ENCODE data around the gene PDGFRB.

PDGFRB gene

DNA sequence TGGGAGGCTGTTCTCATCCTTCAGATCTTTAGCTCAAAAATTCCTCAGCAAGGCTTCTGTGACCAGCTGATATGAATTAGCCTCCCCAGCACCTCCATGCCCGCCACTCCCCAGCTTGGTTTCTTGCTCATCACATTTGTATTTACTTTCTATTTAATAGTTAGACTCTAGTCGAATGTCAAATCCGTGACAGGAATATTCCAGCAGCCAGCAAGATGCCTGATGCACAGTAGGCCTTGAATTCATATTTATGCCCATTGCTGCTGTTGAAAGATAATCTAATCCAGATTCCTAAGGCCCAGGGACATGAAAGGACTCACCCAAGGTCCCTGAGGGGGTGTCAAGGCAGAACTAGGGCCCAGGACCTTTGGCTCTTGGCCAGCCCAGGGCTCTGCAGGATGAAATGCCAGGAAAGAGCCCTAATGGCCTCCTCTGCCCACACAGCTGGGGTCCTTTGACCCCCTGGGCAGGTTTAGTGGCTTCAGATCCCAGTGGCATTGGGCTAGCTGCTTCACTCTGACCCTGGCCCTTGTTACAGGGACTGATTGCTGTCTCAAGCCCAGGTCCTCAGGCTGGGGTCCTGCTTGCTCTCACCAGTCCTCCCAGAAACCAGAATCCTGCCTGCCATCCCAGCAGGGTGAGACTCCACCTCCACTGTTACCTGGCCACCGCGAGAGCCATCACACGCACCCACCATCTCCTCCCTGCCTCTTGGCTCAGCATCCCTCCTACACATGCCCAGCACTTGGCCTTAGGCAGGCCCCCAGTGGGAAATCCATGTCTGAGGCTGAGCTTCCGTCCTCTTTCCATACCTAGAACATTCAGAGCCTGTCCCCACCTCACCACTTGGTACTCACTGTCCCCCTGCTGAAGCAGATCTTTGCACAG, 76.6 kb downstream of the PDGFRB start:
- no peaks in the 10 kb centered on the region for H3K79me2 ChIP-seq (ENCODE audit: insufficient read depth, low read length)
- no peaks in the 10 kb centered on the region for H3K36me3 ChIP-seq (ENCODE audit: low read length)
- no peak overlapping the region for H2AFZ ChIP-seq (ENCODE audit: low read depth, low read length, severe bottlenecking)
- no peak overlapping the region for H3K4me2 ChIP-seq (ENCODE audit: low read depth, low read length, poor library complexity, severe bottlenecking)
- H3K9ac ChIP-seq (ENCODE audit: low read length) = no peak overlapping the region
- H3K9me3 ChIP-seq (ENCODE audit: insufficient read depth, low read length) = no peaks in the 10 kb centered on the region
- H3K27me3 ChIP-seq (ENCODE audit: low read length) = no peaks in the 10 kb centered on the region
- H3K9me2 ChIP-seq (replicated peaks; ENCODE audit: insufficient read depth, low read length) = no peaks in the 10 kb centered on the region
- TF ChIP-seq, protein P1, sequence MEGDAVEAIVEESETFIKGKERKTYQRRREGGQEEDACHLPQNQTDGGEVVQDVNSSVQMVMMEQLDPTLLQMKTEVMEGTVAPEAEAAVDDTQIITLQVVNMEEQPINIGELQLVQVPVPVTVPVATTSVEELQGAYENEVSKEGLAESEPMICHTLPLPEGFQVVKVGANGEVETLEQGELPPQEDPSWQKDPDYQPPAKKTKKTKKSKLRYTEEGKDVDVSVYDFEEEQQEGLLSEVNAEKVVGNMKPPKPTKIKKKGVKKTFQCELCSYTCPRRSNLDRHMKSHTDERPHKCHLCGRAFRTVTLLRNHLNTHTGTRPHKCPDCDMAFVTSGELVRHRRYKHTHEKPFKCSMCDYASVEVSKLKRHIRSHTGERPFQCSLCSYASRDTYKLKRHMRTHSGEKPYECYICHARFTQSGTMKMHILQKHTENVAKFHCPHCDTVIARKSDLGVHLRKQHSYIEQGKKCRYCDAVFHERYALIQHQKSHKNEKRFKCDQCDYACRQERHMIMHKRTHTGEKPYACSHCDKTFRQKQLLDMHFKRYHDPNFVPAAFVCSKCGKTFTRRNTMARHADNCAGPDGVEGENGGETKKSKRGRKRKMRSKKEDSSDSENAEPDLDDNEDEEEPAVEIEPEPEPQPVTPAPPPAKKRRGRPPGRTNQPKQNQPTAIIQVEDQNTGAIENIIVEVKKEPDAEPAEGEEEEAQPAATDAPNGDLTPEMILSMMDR (IDR thresholded peaks at IDR 0.05; ENCODE audit: insufficient read depth, low read length, poor library complexity, severe bottlenecking) = no peak
- TF ChIP-seq EZH2phosphoT487 (conservative IDR thresholded peaks at IDR 0.05; ENCODE audit: low read length) = no peak
- H3F3A ChIP-seq (ENCODE audit: insufficient read depth) = no peaks in the 10 kb centered on the region
- H3K27ac ChIP-seq (ENCODE audit: low read depth, low read length) = no peak overlapping the region
- H4K20me1 ChIP-seq (ENCODE audit: low read depth, low read length) = no peaks in the 10 kb centered on the region
- H3K4me3 ChIP-seq (ENCODE audit: insufficient read depth, low read length, poor library complexity, severe bottlenecking) = no peak overlapping the region

DNA sequence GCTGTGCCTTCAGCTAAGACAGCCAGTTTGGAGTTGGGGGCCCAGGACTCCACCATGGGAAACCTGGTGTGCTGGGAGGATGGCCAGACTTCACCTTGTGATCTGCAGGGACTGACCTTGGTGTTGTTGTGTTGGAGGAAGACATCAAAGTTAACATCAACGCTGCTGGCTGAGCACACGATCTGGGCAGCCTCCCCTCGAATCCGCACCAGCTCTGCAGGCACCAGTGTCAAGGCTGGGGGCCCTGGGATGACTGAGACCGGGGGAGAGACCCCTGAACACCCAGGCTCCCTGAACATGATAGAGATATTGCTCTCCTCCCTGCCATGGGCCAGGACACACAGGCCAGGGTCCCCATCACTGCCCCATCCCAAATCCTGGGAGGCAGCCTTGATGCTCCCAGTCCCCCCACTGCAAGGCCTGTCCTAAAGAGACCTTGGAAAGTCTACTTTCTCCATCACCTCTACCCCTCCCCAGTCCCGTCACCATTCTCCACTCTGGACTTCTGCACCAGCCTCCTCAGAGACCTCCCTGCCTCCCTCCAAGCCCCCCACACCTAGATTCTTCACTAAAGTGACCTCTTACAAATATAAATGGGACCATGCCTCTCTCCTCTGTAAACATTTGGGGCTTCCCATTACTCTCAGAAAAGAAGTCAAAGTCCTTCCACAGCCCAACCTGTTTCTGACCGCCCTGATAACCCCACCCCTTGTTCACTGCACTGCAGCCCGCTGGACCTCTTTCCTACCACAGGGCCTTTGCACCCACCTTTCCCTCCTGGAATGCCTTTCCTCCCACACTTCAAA, 77.4 kb downstream of the PDGFRB start:
- Histone ChIP-seq H3F3A (ENCODE audit: insufficient read depth) (no peaks in the 10 kb centered on the region), H4K20me1 (ENCODE audit: low read depth, low read length) (no peaks in the 10 kb centered on the region), H3K9ac (ENCODE audit: low read length) (no peak overlapping the region), H2AFZ (ENCODE audit: low read depth, low read length, severe bottlenecking) (no peak overlapping the region), H3K27me3 (ENCODE audit: low read length) (no peaks in the 10 kb centered on the region), H3K27ac (ENCODE audit: low read depth, low read length) (no peak overlapping the region), H3K9me2 (replicated peaks; ENCODE audit: insufficient read depth, low read length) (no peaks in the 10 kb centered on the region), H3K9me3 (ENCODE audit: insufficient read depth, low read length) (no peaks in the 10 kb centered on the region), H3K4me2 (ENCODE audit: low read depth, low read length, poor library complexity, severe bottlenecking) (no peak overlapping the region), H3K79me2 (ENCODE audit: insufficient read depth, low read length) (no peaks in the 10 kb centered on the region), H3K4me3 (ENCODE audit: insufficient read depth, low read length, poor library complexity, severe bottlenecking) (no peak overlapping the region), H3K36me3 (ENCODE audit: low read length) (no peaks in the 10 kb centered on the region)
- TF ChIP-seq EZH2phosphoT487 (conservative IDR thresholded peaks at IDR 0.05; ENCODE audit: low read length) = no peak
- TF ChIP-seq, protein P1 (IDR thresholded peaks at IDR 0.05; ENCODE audit: insufficient read depth, low read length, poor library complexity, severe bottlenecking) = no peak

DNA sequence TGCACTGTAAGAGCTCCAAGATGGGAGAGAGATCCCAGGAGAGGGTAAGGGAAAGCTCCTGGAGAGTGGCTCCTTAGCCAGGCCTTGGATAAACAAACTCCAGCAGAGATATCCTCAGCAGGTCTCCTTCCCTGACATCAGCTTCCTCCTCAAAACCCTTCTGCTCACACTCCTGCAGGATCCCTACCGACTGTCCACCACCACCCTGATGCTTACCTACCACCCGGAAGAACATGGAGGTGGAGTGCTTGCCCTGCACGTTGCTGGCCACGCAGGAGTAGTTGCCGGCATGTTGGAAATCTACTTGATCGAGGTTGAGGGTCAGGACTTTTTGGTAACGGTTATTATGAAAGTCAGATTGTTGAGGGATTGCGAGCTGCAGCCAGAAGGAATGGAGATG, 78.6 kb downstream of the PDGFRB start:
- Histone ChIP-seq H3K4me2 (ENCODE audit: low read depth, low read length, poor library complexity, severe bottlenecking) (no peak overlapping the region), H3K27ac (ENCODE audit: low read depth, low read length) (no peak overlapping the region), H3K79me2 (ENCODE audit: insufficient read depth, low read length) (no peaks in the 10 kb centered on the region), H4K20me1 (ENCODE audit: low read depth, low read length) (no peaks in the 10 kb centered on the region), H3F3A (ENCODE audit: insufficient read depth) (no peaks in the 10 kb centered on the region), H3K9ac (ENCODE audit: low read length) (no peak overlapping the region), H3K9me3 (ENCODE audit: insufficient read depth, low read length) (no peaks in the 10 kb centered on the region), H3K27me3 (ENCODE audit: low read length) (no peaks in the 10 kb centered on the region), H3K36me3 (ENCODE audit: low read length) (no peaks in the 10 kb centered on the region), H3K4me3 (ENCODE audit: insufficient read depth, low read length, poor library complexity, severe bottlenecking) (no peak overlapping the region), H2AFZ (ENCODE audit: low read depth, low read length, severe bottlenecking) (no peak overlapping the region), H3K9me2 (replicated peaks; ENCODE audit: insufficient read depth, low read length) (no peaks in the 10 kb centered on the region)
- TF ChIP-seq, protein P1 (IDR thresholded peaks at IDR 0.05; ENCODE audit: insufficient read depth, low read length, poor library complexity, severe bottlenecking) = no peak
- TF ChIP-seq EZH2phosphoT487 (conservative IDR thresholded peaks at IDR 0.05; ENCODE audit: low read length) = no peak

Data from SU-DHL-6 (cell line).